Renal cortical epithelial cell (primary cell): ENCODE measurements around the gene KCNS1. TPM values are rescaled to one million over a fixed set of nuclear protein-coding genes. Genes with fewer than 3 reads are reported as not detected.
"Not testable (repeated sequence)": the region's sequence is repeated elsewhere in the genome, so short reads cannot be mapped to it uniquely, and the experiment has no call there.

Source experiments
- DNase-seq: peaks from one replicate; pipeline ENCODE4 v3.0.0-alpha.2; 2011; ENCODE audit warnings: low read depth
- total RNA-seq: library from RNA; depleted of rRNA; stranded (reverse); fragments of >200 nt; gene quantifications from 2 replicates; pipeline ENCODE4 v1.2.3, GENCODE V29; 2014

KCNS1 gene
- total RNA-seq, 1 donor from 2014 or later, result 22.6 TPM

GRCh38 chr20:45080867-45081624, 19.9 kb downstream of the KCNS1 start:
- DNase-seq, result no peak

- no peak for DNase-seq
Observed at GRCh38 chr20:45077559-45077958, 23.4 kb downstream of the KCNS1 start.

DNA sequence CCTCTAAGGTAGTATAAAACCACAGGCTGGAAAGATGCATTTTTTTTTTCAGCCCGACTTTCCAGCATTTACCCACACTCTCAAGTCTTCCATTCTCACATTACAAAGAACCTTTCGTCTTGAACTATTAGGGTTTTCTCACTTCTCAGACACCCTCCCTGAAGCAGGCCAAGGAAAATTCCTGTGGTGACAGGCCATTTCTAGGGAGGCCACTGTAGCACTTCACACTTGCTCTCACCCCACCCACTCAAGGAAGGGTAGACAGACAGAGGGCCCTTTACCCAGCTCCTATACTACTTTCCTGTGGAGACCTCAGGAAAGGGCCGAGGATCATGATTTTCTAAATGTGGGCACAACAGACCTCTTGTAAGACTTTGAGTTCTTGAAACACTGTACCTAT, 27.7 kb downstream of the KCNS1 start:
- no peak for DNase-seq

DNA sequence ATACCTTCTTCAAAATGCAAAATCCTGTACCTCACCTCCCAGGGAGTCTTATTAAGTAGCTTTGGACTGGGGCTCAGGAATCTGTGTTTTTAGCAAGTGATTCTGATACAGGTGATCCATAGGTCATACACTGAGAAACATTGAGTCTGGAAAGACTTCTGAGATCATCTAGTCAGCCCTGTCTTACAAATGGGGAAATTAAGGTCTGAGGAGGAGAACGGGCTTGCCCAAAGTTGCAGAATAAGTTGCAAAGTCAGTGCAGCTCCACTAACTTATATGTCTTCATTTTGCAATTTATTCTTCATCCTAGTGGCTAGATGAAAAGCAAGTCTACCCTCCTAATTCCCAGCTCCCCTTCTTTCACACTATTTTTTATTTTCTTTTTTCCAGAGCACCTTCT, 28.9 kb downstream of the KCNS1 start:
- DNase-seq, result no peak

- no peak for DNase-seq
Observed at GRCh38 chr20:45070932-45071632, 29.8 kb downstream of the KCNS1 start.

DNA sequence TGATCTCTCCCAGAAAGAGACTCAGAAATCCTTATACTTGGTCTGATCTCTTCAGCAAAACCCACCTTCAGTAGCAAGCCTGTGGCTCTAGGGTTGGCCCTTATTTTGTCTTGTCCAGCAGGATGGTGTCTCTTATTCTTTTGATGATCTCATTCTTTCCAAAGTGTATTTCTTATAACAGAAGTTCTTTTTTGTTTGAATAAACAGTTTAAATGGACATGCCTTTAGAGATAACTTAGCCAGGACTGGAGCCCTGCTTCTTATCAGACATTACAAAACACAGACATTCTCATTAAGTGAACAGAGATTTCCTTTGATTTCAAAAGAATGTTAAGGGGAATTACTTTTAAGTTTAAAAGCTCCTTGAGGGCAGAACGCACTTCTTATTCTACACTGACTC, 31.7 kb downstream of the KCNS1 start:
- DNase-seq, result no peak

- DNase-seq, result no peak
Observed at GRCh38 chr20:45067558-45067957, 33.4 kb downstream of the KCNS1 start.

- DNase-seq, result peak; percentile 39
Observed at GRCh38 chr20:45067087-45067486, 33.8 kb downstream of the KCNS1 start.

DNA sequence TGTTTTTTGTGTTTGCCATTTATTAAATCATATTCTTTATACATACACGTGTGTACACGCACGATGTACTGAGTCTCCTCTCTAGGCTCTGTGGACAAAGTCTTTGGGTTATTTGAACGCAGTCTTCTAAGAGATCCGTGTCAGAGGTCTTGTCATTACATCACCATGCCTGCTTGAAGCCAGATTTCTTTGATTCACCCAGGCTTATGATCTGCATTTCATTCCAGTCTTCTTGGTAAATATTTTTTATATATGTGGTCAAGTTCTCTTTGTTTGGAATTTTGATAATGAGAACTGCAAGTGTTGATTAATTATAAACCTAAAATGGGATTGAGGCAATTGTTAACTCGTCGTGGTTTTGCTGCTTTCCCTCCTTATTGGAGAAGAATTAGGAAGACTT, 34.6 kb downstream of the KCNS1 start:
- peak; percentile 82 for DNase-seq

DNA sequence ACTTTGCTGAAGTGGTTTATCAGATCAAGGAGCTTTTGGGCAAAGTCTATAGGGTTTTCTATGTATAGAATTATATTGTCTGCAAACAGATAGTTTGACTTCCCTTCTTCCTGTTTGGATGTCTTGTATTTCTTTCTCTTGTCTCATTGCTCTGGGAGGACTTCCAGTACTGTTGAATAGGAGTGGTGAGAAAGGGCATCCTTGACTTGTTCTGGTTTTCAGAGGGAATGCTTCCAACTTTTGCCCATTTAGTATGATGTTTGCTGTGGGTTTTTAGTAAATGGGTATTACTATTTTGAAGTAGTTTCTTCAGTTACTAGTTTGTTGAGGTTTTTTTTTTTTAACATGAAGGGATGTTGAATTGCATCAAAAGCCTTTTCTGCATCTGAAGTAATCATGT, 36.1 kb downstream of the KCNS1 start:
- no peak for DNase-seq

DNA sequence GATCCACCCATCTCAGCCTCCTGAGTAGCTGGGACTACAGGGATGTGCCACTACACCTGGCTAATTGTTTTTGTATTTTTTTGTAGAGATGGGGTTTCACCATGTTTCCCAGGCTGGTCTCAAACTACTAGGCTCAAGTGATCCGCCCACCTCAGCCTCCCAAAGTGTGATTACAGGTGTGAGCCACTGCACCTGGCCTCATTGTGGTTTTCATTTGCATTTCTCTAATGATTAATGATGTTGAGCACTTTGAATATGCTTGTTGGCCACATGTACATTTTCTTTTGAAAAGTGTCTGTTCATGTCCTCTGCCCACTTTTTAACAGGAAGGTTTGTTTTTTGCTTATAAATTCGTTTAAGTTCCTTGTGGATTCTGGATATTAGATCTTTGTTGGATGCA, 37.8 kb downstream of the KCNS1 start:
- not testable (repeated sequence) for DNase-seq

GRCh38 chr20:45061244-45061643, 39.7 kb downstream of the KCNS1 start:
- DNase-seq, result peak; percentile 97

DNA sequence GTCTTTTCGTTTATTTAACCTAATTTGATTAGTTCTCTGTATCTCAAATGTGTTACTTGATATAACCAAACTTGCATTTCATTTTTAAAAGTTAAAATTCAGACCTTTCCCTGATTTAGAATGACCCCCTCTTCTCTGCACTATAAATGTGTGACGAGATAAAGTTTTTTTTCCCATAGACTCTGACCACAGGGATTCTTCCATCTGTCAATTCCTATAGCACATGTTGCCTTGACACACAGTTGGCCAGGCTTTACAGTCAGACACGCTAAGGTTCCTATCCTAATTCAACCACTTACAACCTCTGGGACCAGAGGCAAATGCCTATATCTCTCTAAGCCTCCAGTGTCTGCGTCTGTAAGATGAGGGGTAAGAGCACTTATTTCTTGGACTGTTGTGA, 40.6 kb downstream of the KCNS1 start:
- DNase-seq, result no peak

DNA sequence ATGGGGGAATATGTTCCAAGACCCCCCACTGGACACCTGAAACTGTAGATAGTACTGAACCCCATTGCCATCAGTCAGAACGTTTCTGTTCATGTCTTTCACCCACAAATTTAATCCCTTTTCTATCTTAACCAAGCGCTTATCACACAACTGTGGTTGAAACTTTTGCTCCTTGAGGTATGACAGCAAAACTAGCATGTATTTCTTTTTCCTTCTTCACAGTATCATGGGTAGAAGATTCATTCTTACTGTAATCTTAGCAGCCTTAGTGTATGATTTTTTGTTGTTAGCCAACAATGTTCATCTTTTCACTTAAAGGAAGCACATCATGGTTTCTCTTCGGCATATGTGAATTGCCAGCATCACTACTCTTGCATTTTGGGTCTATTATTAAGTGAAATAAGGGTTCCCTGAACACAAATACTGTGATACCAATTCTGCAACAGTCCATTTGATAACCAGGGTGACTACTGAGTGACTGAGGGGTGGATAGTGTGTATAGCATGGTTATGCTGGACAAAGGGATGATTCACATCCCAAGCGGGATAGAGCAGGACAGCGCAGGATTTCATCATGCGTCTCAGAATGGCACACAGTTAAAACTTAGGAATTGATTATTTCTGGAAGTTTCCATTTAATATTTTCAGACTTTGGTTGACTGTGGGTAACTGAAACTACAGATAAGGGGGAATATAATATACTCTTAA, 41.8 kb downstream of the KCNS1 start:
- DNase-seq, result peak; percentile 36

- DNase-seq, result no peak
Observed at GRCh38 chr20:45058168-45058850, 42.6 kb downstream of the KCNS1 start.

GRCh38 chr20:45056473-45057173, 44.3 kb downstream of the KCNS1 start:
- no peak for DNase-seq

- no peak for DNase-seq
Observed at GRCh38 chr20:45055056-45055455, 45.9 kb downstream of the KCNS1 start.

GRCh38 chr20:45053430-45054351, 47.2 kb downstream of the KCNS1 start:
- DNase-seq, result no peak

DNA sequence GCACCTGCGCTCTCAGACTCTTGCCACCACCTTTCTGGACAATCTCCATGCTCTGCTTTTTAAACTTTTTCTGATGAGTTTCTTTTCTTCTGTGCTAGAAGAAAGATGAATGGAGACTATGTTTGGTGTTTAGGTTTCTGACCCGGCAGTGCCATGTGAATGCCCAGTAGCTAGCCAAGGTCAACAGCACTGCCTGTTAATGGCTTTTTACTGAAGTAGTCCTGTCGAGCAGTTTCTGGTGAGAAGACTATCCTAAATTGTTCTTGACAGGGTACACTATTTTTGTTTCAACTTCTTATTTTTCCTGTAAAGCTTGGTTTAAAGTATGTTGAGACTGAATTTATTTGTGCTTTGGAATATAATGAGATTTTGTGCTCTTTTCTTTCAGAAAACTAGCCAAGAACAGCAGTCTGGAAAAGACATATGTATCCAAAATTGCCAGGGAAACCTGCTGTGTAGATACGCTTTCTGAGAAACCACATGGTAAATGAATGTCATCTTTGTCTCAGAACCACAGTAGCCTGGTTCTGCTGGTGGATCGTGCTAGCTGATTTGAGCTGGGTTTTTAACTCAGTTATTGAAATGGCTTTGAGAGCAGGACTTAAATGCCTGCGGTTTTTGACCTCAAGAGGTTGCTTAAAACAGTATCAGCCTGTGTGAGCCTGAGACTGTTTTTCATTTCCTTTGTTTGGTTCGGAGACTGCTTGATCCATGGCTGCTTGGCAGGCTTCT, 48.1 kb downstream of the KCNS1 start:
- peak; percentile 75 for DNase-seq
